HG03565 (cell line): ENCODE measurements around the gene EBF3.

Source experiments
- ATAC-seq: cut with Tn5 transposase; IDR thresholded peaks from one replicate; pipeline ENCODE4 v1.9.1; 2021; ENCODE audit warnings: mild to moderate bottlenecking, moderate library complexity; ENCODE audit not compliant: unreplicated experiment

EBF3 gene

GRCh38 chr10:129945941-129946760 lies 17.9 kb downstream of the EBF3 start:
- ATAC-seq, result no peak

- ATAC-seq, result no peak
These were observed 18.5 kb downstream of the EBF3 start for GRCh38 chr10:129945526-129945925.

- ATAC-seq, result no peak
These were observed 19.0 kb downstream of the EBF3 start for GRCh38 chr10:129945064-129945463.

- no peak for ATAC-seq
These were observed 19.6 kb downstream of the EBF3 start for GRCh38 chr10:129944456-129944855.

- ATAC-seq, result no peak
These were observed 20.9 kb downstream of the EBF3 start for GRCh38 chr10:129942936-129943715.

- no peak for ATAC-seq
These were observed 21.7 kb downstream of the EBF3 start for GRCh38 chr10:129942391-129942790.

GRCh38 chr10:129942019-129942277 lies 22.1 kb downstream of the EBF3 start:
- no peak for ATAC-seq

GRCh38 chr10:129941199-129942018 lies 22.7 kb downstream of the EBF3 start:
- ATAC-seq, result no peak

GRCh38 chr10:129940617-129941198 lies 23.4 kb downstream of the EBF3 start:
- ATAC-seq, result no peak

- no peak for ATAC-seq
These were observed 24.4 kb downstream of the EBF3 start for GRCh38 chr10:129939416-129940275.

- ATAC-seq, result no peak
These were observed 25.6 kb downstream of the EBF3 start for GRCh38 chr10:129938460-129938859.

- no peak for ATAC-seq
These were observed 26.7 kb downstream of the EBF3 start for GRCh38 chr10:129937351-129937751.

GRCh38 chr10:129936923-129937300 lies 27.2 kb downstream of the EBF3 start:
- ATAC-seq, result no peak

GRCh38 chr10:129936266-129936922 lies 27.7 kb downstream of the EBF3 start:
- no peak for ATAC-seq

- no peak for ATAC-seq
These were observed 28.3 kb downstream of the EBF3 start for GRCh38 chr10:129935867-129936152.

GRCh38 chr10:129935102-129935866 lies 28.8 kb downstream of the EBF3 start:
- ATAC-seq, result no peak

GRCh38 chr10:129934196-129934925 lies 29.7 kb downstream of the EBF3 start:
- ATAC-seq, result no peak

GRCh38 chr10:129933456-129934092 lies 30.5 kb downstream of the EBF3 start:
- ATAC-seq, result no peak
